ENCODE results near the gene KRTAP22-2.

The KRTAP22-2 gene

DNA sequence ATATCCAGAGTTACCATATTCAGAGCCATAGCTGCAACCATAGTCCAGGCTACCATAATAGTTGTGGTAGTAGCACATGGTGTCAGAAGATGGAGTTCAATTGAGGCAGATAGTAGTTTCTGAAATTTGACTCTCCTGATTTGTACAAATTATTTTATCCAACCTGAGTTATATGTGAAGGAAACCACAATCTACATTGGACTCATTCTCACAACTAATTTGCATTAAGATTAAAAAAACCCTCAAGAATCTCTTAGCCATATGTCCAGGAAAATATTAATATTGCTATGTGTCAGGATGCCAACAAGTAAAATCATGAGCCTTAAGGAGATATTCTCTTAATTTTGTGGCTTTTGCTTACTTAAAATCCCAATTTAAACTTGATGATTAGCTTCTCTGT, at the start of gene KRTAP22-2:
TSS of gene KRTAP22-2 (minus strand) at position 101 of the 400 bp plus-strand sequence.
- no peak for DNase-seq

DNA sequence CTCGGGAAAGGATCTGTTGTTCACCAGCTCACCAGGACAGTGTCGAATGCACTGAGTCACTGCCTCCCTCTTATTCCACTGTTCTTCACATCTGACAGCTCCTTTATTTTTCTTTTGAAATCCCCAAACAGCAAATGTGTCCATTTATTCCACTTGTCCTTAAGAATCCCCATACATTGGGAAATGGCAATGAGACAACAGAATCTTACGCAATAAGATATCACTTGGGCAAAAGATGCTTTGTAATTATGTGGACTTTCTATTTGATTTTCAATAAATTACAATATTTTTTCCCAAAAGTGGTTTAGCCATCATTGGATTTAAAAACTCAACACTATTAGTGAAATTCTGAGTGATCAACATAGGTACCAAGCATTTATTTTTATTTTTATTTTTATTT, 48.5 kb upstream of the KRTAP22-2 start:
- no peak for DNase-seq

DNA sequence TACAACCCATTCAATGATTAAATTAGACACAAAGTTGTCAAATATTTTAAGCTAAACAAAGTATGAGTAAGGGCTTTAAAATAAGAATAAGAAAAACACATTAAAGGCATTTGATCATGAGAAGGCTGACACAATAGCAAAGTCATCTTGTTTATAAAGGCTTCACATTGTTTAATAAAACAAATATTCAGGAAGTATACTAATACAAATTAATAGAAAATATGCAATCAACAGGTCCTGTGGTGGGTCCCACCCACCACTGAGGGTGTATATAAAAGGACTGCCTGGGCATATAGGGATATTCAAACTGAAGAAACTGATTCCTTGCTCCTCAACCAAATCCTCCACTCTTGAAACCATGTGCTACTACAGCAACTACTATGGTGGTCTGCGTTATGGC, 44.7 kb upstream of the KRTAP22-2 start, which contains the start of gene KRTAP20-2:
TSS of gene KRTAP20-2 (plus strand) at position 301 of the 400 bp plus-strand sequence. CDS start at position 359, 58 bp downstream.
- DNase-seq = no peak

DNA sequence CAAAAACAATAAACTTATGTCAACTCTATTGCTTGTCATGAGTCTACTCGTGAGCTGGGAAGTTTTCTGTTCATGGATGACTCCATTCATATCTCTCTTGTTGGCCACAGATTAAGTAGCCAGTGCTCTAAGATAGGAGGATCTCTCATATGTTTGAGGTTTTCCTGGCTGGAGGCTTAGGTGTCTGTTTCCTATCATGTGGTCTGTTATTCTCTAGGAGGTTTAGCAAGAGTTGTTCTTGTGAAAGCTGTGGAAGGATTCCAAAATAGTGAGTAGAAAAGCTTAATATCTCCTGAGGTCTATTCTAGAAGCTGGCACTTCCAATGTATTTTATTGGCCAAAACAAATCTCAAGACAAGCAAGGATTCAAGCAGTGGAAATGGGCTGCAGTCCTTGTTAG, 39.0 kb upstream of the KRTAP22-2 start:
- DNase-seq = no peak

DNA sequence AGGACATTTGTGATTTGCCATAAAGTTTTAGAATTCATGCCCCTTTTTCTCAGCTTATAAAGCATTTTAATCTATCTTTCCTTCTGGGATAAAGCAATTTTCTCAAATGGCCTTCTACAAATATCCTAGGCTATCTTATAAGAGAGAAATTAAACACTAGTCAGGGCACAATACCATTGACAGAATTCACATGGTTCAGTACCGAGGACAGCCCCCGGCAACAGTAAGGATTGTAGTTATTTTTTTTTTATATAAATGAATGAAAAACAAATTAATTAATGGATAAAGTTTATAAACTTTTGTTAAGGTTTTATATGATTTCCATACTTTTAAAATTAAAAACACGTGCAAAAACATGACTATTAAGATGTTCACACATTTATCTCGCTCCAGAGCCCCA, 37.9 kb upstream of the KRTAP22-2 start:
- no peak for DNase-seq

DNA sequence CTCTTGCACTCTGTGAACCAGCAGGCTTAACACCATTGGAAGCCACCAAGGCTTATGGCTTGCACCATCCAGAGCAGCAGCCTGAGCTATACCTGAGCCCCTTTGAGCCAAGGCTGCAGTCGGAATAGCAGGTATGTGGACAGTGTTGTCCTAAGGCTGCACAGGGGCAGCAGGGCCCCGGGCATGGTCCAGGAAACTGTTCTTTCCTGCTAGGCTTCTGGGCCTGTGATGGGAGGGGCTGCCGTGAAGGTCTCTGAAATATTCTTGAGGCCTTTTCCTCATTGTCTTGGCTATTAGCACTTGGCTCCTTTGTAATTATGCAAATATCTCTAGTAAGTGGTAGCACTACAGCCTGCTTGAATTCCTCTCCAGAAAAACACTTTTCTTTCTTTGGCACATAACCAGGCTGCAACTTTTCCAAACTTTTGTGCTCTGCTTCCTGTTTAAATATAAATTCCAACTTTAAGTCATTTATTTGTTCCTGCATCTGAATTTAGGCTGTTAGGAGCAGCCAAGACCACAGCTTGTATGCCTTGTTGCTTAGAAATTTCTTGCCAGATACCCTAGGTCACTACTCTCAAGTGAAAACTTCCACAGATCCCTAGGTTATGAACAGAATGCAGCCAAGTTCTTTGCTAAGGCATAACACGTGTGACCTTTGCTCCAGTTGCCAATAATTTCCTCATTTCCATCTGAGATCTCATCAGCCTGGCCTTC, 35.4 kb upstream of the KRTAP22-2 start:
- DNase-seq = no peak

DNA sequence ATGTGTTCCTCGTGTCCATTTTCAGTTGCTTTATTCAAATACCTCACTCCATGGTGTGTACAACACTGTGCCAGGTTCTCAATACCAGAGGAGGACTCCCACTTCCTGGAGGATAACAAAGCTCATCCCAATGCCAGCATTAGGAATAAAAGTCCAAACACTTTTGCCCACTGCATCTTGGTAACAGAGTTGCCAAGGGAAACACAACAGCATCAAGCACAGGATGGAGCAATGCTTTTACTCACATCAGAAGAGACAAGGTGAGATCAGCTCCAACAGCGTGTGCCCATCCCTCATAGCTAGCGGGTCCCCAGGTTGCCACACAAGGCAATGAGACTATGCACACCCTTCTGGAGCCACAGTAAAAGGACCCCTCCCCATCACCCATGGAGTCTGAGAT, 33.2 kb upstream of the KRTAP22-2 start:
- DNase-seq = no peak

DNA sequence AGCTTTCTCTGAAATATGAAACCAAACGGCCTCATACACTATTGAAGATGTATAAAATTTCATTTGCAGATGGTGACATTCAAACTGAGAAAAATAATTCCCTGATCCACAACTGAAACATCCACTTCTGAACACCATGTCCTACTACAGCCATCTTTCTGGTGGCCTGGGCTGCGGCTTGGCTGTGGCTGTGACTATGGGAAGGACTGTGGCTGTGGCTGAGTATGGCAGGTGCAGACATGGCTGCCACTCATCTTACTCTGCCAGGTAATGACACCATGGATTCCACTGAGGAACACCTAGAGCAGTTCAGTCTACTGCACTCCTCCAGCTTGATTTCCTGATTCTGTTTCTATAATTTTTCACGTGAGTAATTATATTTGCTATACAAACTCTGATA, 30.3 kb upstream of the KRTAP22-2 start, which contains the start of gene KRTAP20-4:
TSS of gene KRTAP20-4 (plus strand) at position 106 of the 400 bp plus-strand sequence.
- no peak for DNase-seq

DNA sequence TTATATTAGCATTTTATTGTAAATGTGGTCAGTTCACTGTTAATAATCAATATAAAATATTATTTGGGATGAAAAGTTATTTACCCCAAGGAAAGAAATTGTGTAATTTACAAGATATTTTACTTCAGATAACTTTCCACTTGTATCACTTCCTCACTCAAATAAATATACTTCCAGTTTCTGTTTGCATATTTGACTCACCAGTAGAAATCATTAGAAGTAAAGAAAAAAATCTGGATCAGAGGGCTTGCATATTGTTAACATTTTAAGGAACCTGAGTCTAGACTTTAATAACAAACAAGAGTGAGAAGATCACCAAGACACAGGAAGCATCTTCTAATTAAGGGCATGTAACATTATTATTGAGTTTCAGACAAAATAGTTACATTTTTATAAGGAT, 29.9 kb upstream of the KRTAP22-2 start:
- no peak for DNase-seq

DNA sequence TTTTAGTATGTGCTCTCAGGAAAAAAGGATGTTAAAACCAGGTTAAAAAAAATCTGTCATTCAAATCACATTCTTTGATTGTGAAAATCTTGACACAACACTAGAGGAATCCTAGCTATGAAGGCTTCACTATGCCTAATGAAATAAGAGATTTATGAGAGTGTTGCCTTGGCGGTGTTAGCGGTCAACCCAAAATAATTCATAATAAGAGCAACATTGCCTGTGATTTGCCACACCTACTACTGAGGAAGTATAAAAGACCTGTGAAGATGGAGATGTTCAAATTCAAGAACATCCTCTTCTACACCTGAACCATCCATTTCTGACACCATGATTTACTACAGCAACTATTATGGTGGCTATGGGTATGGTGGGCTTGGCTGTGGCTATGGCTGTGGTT, 25.9 kb upstream of the KRTAP22-2 start, which contains the start of gene KRTAP20-1:
TSS of gene KRTAP20-1 (plus strand) at position 301 of the 400 bp plus-strand sequence. CDS start at position 331, 30 bp downstream.
- no peak for DNase-seq

DNA sequence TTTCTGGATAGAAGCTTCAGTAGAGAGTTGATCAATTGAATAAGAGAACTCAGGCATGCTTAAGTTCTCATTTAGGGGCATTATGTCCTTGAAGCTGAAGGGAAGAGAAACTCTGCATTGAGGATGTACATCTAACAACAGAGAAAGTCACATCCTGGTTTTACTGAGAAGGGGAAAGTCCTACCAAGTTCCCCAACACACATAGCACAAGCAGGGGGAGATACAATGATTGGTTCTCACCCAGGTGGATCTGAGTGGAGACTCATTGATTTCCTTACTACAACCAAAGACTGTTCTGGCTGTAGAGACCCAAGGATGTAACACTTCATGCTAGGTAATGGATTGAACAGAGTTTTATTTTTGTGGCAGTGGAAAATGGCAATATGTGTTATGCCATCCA, 25.0 kb upstream of the KRTAP22-2 start:
- no peak for DNase-seq

DNA sequence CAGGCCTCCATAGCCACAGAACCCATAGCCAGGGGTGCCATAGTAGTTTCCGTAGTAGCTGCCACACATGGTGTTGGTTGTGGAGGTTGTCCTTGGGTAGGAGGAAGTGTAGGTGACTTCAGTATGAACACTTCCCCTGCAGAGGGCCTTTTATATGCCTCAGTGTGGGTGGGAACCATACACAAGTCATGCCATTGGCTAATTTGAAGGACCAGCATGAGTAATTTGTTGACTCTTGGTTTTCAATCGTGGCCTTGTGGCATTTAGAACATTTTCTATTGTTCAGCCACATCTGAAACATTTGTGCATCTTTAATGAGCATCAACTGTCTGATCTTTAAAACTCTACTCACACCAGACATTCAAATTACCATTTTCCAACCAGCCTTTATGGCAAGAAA, 23.6 kb upstream of the KRTAP22-2 start, which contains the start of gene KRTAP6-1:
TSS of gene KRTAP6-1 (minus strand) at position 95 of the 400 bp plus-strand sequence. CDS start at position 69, 26 bp downstream.
- no peak for DNase-seq

DNA sequence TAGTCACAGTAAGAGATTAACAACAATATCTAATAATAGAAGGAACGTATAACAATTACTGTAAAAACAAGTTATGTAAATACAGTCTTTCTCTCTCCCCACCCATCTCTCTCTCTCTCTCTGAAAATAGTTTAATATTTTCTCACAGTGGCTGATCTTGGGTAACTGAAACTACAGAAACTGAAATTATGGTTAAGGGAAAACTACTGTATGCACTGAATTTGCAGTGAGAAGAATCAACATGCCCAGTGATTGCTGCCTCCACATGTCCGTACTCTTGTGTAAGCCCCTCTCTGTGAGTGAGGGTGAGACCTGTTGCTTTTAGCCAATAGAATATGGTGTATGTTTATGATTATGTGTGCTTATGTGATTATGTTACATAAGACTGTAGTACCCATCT, 21.9 kb upstream of the KRTAP22-2 start:
- no peak for DNase-seq

DNA sequence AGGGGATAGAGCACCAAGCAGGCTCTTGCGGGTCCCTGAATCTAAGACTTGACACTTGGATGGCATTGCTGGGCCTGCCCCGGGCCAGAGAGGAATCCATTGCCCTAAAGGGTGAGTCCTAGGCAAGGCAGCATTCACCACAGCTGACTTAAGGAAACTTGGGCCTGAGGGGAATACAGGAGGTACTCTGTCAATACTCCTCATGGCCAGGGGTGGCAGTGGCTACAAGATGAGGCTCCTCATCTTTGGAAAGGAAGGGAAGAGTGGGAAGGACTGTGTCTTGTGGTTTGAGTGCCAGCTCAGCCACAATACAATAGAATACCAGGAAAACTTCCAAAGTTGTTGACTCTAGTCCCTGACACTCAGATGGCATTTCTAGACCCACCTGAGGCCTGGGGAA, 15.8 kb upstream of the KRTAP22-2 start:
- DNase-seq = no peak

DNA sequence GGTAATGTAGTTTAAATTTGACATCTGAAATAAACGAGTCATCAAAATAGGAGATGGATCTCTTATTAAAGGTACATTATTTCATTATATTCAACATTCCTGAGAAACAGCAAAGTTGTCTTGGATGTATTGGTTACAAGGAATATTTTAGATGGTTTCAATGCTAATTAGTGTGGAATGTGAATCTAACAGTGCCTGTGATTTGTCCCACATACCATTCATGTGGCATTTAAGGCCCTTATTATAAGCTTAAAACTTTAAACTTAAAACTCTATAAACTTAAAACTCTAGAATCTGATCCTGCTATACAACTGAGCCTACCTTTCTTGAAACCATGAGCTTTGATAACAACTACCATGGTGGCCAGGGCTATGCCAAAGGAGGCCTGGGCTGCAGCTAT, 10.6 kb upstream of the KRTAP22-2 start, which contains the start of gene KRTAP22-1:
TSS of gene KRTAP22-1 (plus strand) at position 301 of the 400 bp plus-strand sequence.
- DNase-seq = no peak

DNA sequence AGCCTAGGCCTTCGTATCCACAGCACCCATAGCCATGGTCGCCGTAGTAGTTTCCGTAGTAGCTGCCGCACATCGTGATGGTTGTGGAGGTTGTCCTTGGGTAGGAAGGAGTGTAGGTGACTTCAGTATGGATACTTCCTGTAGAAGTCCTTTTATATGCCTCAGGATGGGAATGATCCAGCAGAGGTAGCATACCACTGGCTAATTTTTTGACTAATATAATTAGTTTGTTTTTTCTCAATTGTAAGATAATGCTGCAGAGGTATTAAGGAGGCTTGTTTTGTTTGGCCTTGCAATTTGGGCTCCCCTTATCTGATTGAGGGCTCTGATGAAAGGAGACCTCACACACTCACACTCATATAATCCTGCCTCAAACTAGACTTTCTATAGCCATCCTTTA, 8.6 kb upstream of the KRTAP22-2 start, which contains the start of gene KRTAP6-2:
TSS of gene KRTAP6-2 (minus strand) at position 101 of the 400 bp plus-strand sequence. CDS start at position 73, 28 bp downstream.
- no peak for DNase-seq

DNA sequence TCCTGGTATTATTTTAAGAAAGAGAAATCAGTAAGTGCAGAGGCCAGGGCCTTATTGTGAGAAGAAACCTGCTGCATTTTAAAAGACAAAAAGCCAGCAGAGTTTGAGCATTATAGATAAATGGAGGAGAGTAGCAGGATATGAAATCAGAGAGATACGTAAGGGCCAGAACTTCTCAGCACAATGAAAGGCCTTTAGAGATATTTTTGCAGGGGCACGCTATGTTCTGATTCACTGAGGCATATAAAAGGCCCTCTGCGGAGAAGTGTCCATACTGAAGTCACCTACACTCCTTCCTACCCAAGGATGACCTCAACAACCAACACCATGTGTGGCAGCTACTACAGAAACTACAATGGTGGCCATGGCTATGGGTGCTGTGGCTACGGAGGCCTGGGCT, 1.9 kb upstream of the KRTAP22-2 start, which contains the start of gene KRTAP6-3:
TSS of gene KRTAP6-3 (plus strand) at position 301 of the 400 bp plus-strand sequence. CDS start at position 307, 6 bp downstream.
- DNase-seq = no peak

DNA sequence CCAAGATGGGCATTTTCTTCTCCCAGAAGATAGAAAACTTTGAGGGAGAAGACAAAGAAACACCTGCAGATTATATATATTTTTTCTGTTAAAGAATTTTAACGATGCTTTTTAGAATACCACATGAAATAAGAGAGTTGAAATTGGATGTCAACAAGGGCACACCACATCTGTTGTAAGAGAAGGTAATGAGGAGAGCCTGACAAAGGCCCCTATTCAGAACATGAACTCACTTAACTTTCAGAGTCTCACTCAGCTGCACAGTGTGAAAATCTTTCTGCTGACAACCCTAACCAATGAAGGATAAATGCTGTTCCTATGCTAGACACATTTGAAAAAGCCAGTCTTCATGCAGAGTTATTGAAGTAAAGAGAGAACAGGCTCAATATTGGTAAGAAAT, 7.3 kb downstream of the KRTAP22-2 start:
- no peak for DNase-seq

DNA sequence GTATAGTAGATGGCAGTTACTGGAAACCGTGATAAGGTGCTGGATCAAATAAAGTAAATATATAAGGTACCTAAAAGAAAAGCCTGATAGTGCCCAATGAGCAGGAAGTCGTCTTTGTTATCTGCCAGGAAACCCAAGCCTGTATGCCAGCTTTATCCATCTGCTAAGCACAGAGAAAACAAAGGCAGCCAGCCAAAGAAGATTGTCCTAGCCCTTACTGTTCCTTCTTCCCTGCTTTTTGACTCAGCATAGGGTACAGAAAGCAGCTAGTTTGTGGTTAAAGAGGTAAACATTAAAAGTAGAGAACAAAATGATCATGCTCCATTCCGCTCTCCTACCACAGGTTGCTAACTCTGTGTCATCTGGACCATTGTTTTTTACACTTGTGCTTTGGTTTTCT, 10.1 kb downstream of the KRTAP22-2 start:
- no peak for DNase-seq

DNA sequence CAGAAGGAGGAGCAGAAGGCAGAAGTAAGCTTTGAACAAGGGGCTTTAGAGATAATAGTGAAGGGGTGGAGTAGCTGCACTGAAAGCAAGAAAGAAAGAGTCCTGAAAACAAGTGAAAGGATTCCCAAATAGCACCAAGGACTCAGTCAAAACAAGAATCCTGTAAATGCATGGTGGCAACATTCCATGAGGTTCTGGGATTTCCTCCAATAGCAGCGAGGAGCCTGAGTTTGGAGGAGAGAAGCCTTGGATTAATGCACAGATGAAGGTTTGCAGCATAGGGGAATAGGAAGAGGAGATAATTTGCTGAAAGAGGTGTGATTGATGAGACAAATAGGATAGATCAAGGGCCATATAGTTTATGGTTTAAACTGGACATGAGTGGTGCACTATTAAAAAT, 10.9 kb downstream of the KRTAP22-2 start:
- DNase-seq = no peak

DNA sequence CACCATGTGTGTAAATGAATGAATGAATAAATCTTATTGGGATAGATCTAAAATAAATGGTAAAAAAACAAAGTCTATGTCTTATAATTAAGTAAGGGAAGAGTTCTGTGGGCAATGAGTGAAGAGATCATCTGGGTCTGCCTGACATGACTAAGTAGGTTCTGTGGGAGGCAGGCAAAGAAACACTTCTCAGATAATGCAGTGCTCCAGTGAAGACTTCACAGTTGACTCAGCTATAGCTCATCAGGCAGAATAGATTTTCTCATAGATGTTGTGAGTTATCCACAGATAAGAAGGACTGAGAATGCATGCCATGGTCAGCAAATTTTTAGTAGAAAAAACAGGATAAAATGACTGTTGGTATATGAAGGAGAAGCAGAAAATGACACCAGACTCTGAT, 12.4 kb downstream of the KRTAP22-2 start:
- DNase-seq = no peak

DNA sequence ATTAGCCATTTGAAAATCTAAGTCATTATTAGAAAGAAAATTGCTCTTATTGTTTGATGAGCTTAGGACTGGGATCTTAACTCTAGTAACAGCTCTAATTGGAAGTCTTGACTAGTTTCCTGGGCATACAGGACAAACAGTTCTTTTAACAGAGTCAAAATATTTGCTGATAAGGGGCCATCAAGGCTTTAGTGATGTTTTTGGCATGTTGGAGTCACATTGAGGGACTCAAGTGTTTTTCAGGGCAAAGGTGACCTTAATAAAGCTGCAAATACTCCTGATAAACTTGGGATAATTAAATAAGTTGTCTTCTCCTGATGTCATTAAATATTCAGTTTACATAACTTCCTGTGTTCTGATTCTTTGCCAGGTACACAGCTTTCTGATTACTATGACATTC, 22.6 kb downstream of the KRTAP22-2 start:
- DNase-seq = no peak

DNA sequence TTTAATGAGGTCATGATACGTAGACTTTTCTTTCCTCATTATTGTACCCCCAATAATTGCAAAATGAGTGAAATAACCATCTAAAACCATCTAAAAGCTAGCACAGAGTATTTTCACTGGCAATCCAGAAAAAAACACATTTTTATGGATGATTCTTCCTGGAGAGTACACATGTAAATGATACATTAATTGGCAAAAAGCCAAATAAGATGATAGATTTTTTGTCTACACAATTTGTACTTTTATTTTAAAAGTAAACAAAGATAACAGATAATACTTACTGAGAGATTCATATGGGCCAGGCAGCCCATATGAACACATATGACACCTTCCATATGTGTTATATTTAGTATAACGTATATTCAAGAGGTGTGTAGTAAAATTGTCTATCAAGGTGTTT, 26.6 kb downstream of the KRTAP22-2 start:
- DNase-seq = no peak

DNA sequence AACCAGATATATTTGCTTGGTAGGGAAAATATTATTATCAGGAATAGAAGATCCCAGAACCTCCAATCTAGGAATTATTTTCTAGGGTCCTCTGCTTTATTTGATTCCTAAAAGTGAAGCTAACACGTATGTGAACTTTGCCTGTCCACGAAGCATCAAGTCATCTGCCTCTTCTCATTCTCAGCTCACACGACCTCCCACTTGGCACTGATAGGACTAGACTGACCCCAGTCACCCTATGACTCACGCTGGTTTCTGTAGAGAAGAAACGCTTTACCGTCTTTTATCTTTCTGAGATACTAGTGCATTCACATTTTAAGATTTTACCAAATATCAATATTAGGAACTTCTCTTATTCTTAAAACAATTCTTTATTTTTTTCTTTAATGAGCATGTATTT, 27.1 kb downstream of the KRTAP22-2 start:
- DNase-seq = no peak

All from NCI-H2171 treated with DMSO at 0.1 percent for 48 hours (cell line).